GM21381 (cell line): Measurements from ENCODE around the gene COX7A1.
"Not testable (repeated sequence)": the region's sequence is repeated elsewhere in the genome, so short reads cannot be mapped to it uniquely, and the experiment has no call there.

Source experiments
- ATAC-seq: cut with Tn5 transposase; IDR thresholded peaks from one replicate; pipeline ENCODE4 v1.9.1; 2021; ENCODE audit warnings: mild to moderate bottlenecking, moderate library complexity; ENCODE audit not compliant: unreplicated experiment

COX7A1 gene

DNA sequence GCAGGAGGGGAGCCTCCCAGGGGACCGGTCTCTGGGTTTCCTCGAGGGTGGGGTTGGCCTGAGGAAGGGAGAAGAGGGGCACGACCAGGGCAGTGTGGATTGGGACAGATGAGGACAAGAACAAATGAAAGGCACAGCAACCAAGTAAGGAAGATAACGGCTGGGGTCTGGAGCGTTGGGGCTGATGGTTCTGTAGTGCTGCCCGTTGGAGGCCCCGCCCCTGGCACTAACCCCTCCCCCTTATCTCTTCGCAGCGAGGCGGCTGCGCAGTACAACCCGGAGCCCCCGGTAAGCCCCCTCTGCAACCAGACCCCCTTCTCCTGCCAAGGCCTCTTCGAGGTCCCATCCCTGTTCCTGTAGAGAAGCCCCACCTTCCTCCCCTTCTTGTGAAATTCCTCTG lies 10.2 kb downstream of the COX7A1 start:
- ATAC-seq = no peak

DNA sequence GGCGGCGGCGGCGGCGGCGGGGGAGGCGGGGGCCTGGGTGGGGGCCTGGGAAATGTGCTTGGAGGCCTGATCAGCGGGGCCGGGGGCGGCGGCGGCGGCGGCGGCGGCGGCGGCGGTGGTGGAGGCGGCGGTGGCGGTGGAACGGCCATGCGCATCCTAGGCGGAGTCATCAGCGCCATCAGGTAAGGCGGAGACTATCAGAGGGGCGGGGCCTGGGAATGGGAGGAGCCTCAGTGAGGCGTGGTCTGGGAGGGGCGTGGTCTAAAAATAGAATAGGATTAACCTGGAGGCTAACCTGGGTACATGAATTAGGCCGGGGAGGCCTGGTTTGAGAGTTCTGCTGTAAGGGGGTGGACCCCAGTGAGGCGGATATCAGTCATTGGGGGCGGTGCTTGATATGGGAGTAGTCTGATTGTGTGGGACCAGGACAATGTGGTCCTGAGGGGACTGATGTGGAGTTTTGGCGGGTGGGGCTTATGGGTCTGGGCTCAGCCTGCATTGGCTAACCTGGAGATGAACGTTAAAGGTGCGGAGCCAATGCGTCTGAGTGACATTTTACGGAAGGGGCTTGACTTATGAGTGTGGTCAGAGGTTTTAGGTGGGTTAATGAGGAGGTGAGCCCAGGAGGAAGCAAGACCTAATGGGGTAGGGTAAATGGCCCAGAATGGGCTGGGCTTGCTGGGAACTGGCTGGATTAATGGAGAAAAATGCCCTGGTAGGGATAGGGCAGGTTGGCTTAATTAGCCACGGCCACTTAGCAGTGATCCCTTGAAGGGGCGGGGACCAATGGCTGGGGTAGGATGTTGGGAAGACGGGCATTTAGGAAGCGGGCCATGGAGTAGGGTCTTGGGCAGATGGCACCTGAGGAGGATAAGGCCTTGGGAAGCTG lies 11.0 kb downstream of the COX7A1 start:
- peak; percentile 38 for ATAC-seq

DNA sequence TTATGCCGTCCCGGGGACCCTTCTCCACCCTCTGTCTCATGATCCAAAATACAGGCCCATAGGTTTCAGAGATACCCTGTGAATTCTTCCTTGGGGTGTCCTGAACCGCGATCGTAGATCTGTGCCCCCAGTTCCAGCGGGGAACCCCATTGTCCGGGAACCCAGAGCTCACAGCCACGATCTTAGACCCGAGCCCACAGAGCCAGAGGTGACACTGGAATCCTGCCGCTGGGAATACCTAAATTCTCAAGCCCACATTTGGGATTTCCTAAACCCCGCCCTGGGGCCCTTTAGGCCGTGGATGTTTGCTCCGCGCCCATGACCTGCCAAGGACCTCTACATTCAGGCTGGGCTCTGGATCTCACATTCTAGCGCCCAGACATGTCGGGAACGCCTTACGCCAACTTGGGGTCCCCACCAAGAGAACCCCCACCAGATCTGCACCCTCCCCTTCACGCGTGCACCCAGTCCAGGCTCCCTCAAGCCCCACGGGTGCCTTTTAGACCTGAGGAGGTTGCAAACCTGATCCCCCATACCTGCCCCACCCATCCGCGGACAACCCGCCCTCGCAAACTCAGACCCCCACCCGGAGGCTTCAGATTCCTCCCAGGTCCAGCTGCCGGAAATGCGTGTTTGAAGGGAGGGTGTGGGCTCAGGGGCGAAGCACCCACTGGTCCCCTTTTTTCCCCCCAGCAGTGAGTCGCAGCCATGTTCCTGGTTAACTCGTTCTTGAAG lies 11.8 kb downstream of the COX7A1 start:
- no peak for ATAC-seq

DNA sequence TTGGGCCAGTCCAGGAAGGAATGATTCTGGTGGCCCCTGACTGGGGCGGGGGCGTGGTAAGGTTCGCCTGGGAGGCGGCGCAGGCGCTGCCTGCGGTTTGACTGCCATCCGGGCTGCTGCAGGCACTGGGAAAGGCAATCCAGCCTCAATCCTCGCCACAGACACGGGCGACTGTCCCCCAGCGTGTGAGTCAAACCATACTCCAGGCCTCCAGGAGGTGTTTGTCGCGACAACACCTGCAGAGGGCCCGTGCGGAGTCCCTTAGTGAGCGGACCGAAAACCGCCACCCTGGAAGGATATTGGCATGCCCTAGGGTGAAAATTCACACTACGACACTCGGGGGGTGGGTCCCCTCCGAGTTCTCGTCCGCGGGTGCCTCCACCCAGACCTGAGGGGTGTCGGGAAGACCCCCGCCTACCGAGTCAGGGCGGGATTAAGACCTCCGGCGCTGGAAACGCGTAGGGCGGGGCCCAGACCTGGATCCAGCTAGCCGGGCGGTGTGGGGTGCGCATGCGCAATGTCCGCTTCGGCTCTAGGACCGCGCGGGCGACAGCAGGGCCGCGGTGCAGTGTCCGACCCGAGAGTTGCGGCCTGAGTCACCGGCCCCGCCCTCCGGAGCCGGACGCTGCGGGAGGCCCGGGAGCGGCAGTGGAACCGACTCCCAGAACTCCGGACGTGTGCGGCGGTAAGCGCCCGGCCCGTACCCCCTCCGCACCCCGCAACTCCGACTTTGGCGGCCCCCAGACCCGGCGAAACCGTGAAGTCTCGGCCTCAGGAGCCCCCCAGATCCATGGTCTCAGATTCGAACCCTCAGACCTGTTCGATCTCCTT lies 12.6 kb downstream of the COX7A1 start, which contains the start of gene CAPNS1:
Gene CAPNS1 (plus strand): TSS at position 594 of the 831 bp plus-strand sequence. CDS start 946 bp downstream, outside the sequence.
- peak; percentile 84 for ATAC-seq

DNA sequence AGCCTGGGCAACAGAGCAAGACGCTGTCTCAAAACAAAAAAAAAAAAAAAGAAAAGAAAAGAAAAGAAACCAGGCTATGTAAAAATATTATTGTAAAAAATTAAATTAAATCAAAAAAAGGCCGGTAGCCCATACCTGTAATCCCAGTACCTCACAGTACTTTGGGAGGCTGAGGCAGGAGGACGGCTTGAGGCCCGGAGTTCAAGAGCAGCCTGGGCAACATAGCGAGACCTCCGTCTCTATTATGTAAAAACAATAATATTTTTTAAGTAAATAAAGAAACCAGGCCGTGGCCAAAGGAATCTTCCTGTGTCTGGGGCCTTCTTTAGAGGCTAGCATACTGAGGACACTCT lies 13.2 kb downstream of the COX7A1 start:
- no peak for ATAC-seq

DNA sequence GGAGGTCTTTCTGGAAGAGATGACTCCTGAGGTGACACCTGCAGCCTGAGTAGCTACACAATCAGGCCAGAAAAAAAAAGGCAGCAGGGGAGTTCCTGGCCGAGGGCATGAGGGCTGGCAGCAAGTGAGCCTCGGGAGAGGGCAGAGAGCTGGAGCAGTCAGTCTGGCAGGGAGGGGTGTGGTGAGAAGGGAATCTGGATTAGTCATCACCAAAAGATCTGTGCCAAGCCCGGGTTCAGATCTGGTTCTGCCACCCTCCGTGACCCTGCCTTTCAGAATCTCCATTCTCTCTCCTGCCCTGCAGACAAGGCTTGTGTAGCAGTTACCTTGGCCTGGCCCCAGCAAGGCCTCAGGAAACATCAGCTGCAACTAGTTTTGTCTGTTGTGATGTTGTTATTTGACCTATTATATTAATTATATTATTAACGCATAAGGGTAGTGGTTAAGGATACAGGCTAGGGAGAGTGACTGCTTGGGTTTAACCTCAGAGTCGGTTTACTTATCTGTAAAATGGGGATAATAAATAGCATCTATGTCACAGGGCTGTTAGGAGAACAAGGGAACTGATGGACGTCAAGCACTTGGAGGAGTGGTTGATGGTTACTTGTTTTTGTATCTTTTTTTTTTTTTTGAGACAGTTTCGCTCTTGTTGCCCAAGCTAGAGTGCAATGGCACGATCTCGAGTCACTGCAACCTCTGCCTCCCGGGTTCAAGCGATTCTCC lies 15.1 kb downstream of the COX7A1 start:
- ATAC-seq = no peak

DNA sequence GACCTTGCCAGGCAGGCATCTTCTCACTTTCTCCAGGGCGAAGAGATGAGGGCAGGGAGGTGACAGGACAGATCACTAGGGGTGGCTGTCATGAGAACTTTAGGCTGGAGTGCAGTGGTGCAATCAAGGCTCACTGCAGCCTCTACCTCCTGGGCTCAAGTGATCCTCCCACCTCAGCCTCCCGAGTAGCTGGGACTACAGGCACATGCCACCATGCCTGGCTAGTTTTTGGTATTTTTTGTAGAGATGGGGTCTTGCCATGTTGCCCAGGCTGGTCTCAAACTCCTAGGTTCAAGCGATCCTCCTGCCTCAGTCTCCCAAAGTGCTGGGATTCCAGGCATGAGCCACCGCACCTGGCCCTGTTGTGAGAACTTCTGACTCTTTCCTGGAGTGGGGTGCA lies 17.4 kb downstream of the COX7A1 start:
- ATAC-seq = not testable (repeated sequence)

DNA sequence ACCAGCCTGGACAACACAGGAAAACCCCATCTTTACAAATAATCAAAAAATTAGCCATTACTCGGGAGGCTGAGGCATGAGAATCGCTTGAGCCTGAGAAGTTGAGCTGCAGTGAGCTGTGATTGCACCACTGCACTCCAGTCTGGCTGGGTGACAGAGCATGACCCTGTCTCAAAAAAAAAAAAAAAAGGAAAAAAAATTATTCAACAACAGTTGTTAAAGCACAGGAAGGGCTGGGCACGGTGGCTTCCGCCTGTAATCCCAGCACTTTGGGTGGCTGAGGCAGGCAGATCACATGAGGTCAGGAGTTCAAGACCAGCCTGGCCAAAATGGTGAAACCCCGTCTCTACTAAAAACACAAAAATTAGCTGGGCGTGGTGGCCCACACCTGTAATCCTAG lies 21.0 kb downstream of the COX7A1 start:
- ATAC-seq = not testable (repeated sequence)

DNA sequence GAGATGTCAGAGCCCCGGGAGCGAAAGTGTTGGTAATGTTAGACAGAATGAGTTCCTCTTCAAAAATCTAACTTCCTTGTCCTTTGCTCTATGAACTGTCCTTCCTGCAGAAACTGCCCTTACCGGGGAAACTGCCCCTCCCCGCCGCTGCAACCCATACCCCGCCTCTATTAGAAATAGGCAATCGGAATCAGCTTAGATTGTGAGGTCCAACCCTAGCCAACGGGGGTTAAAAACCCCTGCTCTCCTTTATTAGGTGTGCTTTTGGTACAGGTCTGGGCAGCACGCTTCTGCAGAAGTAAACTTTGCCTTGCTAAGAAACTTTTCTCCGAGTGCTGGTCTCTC lies 23.9 kb downstream of the COX7A1 start:
- peak; percentile 17 for ATAC-seq

DNA sequence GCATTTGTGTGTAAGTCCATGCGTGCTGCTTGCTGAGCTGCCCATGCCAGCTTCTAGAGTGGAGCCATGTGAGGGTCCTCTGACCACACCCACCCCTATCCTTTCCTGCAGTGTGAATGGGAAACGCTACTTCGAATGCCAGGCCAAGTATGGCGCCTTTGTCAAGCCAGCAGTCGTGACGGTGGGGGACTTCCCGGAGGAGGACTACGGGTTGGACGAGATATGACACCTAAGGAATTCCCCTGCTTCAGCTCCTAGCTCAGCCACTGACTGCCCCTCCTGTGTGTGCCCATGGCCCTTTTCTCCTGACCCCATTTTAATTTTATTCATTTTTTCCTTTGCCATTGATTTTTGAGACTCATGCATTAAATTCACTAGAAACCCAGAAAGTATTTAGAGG lies 26.7 kb downstream of the COX7A1 start:
- no peak for ATAC-seq

DNA sequence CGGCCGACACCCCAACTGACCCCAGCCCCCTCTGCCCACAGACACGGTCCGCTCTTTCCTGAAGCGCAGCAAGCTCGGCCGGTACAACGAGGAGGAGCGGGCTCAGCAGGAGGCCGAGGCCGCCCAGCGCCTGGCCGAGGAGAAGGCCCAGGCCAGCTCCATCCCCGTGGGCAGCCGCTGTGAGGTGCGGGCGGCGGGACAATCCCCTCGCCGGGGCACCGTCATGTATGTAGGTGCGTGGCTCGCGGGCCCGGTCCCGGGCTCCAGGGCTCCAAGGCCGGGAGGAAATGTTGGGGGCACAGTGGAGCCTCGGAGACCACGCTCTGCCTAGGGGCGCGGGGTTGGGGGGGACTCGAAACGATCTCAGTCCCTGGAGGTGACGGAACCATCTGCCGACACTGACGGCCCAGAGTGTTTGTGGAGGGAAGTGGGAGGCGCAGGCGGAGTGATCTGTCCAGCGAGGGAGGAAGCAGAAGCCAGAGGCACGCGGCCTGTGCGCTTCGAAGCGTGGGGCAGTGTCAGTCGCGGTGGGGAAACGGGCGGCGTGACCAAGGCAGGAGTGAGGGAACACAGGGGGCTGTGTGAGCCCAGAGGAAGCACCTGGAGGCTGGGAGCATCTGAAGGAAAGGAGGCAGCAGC lies 30.6 kb downstream of the COX7A1 start:
- no peak for ATAC-seq

DNA sequence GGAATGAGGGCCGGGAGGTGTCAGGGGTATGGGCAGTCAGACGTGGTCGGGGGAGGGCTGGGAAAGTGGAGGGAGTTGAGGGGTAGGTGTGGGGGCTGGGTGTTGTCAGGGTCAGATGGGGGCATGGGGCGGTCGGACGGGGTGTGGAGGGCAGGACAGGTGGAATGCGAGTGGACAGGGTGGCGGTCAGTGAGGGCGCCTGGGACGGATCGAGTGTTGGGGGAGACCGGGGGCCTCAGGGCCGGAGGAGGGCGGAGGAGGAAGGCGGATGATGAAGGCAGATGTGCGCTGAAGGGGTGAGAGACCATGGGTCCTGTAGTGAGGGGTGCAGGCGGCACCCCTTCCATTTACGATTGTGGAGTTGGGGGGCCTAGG lies 31.3 kb downstream of the COX7A1 start:
- ATAC-seq = no peak

DNA sequence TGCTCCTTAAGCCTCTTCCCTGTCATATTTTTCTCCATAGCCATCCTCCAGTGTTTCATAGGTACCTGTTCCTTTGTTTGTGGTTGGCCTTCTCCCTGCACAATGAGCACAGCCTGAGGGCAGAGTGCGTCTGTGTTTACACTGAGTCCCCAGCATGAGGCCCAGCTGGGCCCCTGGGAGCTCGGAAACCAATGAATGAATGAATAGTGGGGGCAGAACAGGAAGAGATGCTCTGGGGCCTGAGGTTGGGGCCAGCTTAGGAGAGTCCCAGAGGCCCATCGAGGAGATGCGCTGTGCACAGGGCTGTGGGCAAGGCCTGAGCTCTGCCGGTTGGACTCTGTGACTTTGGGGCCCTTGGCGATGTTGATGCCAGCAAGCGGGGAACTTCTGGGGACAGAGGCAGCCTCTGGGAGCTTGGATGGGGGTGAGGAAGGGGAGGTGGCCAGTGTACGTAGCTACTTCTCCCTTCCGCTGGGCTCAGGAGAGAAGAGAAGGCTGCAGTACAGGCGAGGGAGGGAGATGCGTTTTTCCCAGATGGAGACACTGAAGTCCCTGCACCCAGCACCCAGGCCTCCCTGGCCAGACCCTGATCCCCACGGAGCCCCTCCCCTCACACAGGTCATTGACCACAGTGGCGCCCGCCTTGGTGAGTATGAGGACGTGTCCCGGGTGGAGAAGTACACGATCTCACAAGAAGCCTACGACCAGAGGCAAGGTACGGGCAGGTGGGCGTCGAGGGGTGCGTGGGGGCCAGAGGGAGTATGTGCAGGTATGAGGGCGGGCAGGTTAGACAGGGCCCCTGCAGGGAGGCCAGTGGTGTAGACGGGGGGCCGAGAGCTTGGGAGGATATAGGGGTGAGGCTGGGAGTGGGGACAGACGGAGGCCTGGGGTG lies 31.9 kb downstream of the COX7A1 start:
- no peak for ATAC-seq

DNA sequence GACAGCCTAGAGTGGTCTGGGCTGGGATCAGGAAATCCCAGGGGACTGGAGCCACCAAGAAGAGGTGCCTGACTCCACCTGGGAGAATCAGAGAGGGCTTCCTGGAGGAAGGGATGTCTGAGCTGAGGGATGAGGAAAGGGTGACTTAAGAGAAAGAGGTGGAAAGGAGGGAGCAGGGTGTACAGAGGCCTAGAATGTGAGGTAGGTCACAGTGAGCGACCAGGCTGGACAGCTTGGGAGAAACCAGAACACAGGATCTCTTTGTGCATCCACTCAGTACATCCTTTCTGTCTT lies 36.0 kb downstream of the COX7A1 start:
- no peak for ATAC-seq

DNA sequence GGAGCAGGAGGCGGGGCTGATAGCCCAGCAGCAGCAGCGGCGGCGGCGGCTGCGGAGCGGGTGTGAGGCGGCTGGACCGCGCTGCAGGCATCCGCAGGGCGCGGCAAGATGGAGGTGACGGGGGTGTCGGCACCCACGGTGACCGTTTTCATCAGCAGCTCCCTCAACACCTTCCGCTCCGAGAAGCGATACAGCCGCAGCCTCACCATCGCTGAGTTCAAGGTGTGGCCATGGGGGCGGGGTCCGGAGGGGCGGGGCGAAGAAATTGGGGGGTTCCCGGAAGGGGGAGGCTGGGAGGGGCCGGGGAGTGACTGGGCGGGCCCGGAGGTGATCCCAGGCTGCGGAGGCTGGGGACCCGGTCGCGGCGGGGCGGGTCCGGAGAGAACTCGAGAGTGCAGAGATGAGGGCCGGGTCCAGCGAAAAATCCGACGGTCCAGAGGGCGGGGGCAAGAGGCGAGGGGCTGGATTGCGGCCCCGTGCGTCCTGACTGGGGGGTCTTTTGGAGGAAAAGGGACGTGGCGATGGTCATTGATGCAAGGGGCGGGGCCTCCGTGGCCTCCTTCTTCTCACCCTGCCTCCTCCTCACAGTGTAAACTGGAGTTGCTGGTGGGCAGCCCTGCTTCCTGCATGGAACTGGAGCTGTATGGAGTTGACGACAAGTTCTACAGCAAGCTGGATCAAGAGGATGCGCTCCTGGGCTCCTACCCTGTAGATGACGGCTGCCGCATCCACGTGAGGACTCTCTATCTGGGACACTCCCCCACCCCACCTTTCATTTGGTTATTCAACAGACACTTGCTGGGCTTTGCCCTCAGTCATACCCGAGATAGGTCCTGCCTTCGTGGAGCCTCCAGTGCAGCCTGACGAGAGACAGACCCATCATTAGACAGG lies 36.5 kb downstream of the COX7A1 start, which contains the start of gene TBCB:
Gene TBCB (plus strand): TSS at position 16 of the 891 bp plus-strand sequence. CDS start 93 bp downstream, at position 109.
- peak; percentile 34 for ATAC-seq

DNA sequence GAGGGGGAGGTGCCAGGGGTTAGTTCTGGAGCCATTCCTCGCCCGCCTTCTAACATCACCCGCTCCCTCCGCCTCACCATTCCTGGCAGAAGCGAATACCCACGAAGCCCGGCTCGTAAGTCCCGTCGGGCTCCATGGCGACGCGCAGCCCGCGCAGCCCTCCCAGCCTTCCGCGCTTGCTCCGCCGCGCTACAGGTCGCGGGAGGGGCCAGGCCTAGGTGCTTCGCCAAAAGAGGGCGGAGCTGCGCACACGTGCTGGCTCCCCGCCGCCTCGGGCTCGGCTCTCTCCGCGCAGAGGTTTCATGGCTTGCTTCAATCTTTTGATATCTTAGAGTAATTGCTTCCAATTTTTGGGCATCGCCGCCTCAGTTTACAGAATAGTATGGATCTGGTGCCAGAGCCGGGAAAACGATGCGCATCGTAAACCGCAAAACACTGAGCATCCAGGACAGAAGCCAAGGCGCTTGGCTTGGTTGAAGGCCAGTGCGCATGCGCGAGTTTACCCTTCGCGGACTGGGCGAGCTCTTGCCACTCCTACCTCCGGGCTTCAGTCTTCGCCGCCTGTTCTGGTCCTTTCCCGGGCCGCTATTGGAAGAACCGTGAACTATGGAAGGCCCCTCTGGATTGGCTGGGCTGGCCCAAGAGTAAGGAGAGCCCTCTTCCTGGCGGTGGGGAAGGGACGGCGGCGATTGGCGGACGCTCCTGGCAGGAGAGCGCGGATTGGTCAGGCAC lies 37.4 kb downstream of the COX7A1 start, which contains the start of gene POLR2I:
Gene POLR2I (minus strand): TSS at position 155 of the 732 bp plus-strand sequence. CDS start 19 bp downstream, at position 136.
- ATAC-seq = peak; percentile 78

DNA sequence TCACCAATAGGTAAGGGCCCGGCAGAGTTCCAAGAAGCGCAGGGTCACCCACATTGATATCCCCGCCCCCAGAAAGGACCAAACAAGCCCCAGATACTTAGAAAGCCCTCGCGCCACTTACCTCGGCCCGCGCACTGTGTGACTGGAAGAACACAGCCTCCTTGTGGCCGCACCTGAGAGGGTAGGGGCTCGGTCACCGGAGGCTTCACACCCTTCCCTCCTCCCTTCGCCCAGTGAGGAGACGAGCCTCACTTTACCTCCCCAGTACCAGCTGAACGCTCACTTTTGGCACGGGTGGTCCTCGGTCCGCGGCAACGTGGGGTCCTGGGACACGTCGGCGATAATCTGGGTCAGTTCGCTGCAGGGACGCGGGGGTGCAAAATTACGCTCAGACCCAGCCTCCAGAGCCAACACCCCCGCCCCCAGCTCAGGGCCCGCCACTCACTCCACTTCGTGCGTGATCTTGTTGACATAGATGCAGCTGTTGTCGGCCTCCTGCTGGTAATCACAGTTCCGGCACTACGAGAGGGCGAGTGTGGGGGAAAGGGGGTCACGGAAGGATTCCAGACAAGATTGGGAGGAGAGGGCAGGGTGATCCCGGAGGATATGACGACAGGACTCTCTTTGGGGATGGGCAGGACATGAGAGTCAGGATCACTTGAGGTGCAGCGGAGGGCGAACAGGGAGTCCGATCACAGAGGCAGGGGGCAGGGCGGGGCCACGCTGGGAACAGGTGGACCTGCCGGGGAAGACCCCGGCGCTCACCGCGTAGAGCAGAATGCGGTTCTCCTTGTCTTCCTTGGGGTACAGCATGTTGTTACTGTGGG lies 38.1 kb downstream of the COX7A1 start:
- ATAC-seq = no peak
